GM19467 (cell line): Measurements from ENCODE around the gene MAGOHB.
A peak's percentile ranks its signal among the peaks of the same experiment; 100 is the strongest.
"Not testable (repeated sequence)": the region's sequence is repeated elsewhere in the genome, so short reads cannot be mapped to it uniquely, and the experiment has no call there.

Experiments
- ATAC-seq: cut with Tn5 transposase; IDR thresholded peaks from one replicate; pipeline ENCODE4 v1.9.1; 2021; ENCODE audit warnings: mild to moderate bottlenecking, moderate library complexity; ENCODE audit not compliant: unreplicated experiment

MAGOHB gene

GRCh38 chr12:10612984-10613348, 443 bp downstream of the MAGOHB start:
- peak; percentile 22 for ATAC-seq

DNA sequence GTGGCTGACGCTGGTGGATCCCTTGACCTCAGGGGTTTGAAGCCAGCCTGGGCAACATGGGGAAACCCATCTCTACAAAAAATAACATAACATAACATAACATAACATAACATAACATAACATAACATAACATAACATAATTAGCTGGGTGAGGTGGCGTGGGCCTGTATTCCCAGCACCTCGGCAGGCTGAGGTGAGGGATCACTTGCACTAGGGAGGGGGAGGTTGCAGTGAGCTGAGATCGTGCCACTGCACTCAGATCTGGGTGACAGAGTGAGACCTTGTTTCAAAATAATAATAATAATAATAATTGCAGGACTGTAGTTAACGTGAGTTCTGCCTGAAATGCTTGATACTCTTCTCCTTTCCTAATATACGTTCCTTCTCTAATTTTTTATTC, 1.3 kb downstream of the MAGOHB start:
- no peak for ATAC-seq

DNA sequence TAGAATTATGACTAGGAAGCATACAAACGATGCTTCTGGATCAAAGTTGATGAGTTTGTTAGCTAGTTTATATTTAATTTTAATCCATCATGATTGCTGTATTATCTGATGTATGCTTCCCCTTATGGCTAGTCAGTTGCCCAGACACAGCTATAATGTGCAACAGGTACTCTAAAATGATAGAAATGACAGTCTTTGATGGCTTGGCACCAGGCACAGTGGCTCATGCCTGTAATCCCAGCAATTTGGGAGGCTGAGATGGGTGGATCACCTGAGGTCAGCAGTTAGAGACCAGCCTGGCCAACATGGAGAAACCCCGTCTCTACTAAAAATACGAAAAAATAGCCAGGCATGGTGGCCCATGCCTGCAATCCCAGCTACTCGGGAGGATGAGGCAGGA, 2.2 kb downstream of the MAGOHB start:
- ATAC-seq, result not testable (repeated sequence)

GRCh38 chr12:10610188-10610587, 3.2 kb downstream of the MAGOHB start:
- ATAC-seq, result no peak

DNA sequence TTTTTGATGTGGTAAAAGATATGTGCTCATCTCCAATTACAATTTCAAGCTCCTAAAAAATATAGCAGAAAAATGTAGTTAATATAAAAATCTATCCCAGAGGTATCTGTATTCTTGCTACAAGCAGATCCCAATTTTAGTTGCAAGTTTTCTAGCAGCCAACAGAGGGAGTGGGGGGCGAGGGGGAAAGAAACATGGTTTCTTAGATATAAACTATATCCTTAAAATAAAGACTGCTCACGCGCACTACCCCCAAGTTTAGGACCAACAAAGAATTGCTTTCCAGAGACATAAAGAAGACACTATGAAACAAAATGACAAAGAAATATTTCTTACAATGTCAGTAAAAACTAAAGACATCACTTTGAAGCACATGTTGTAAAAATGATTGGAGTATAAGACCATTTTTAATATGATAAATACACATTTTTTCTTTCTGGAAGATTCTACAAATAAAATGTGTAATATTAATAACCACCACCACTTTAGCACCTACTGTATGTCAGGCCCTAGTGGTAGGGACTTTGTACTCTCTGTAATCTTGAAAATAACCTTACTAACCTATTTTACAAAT, 5.4 kb downstream of the MAGOHB start:
- ATAC-seq, result no peak

DNA sequence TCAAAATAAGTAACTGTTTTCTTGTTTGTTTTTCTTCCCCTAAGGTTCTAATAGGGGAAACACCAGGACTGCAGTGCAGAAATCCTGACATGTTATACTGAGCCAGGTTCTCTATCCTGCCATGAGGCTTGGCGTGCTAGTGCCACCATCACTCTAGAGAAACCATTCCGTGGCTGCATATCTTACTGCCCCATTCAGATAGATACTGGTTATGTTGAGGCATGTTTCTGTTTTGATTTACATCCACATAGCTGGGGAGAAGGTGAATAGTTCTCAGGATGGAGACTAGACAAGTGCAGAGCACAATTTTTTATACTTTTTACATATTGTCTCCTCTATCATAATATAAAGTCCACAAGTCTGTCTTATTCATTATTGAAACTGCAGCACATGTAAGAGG, 11.5 kb downstream of the MAGOHB start:
- ATAC-seq, result no peak

DNA sequence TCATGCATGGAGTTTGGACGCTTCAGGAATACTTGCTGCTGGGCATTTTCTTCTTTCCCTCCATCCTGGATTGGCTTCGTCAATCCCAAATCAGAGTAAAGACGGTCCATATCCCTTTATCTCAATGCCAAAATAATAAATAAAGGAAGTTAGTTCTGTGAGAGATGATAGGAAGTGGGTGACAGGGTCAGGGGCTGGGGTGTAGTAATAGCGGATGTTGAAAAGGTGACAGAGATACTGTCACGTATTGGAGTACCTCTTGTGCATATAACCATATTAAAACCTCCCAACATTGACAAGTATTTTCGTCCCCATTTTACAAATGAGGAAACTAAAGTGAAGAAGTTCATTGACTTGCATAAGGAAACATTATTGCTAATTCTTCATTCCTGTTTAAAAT, 12.4 kb downstream of the MAGOHB start:
- ATAC-seq, result no peak

GRCh38 chr12:10595881-10596280, 17.5 kb downstream of the MAGOHB start:
- no peak for ATAC-seq

DNA sequence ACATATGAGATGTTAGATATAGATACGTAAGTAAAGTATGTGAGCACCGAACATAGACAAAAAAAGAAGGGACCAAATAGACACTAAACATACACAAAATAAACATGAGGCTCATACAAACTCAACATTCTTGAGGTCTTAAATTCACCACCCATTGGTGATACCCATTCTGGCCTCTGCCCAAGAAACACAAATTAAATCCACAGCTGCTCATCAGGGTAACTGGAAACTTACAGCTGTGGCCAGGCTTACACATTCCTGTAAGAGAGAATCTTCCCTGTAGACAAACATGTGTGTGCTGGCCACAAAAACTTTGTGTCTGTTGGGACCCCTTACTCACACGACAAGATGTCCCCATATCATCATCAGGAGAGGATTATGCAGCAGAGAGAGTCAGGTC, 22.4 kb downstream of the MAGOHB start:
- ATAC-seq, result no peak

- ATAC-seq, result no peak
Measured at GRCh38 chr12:10584415-10584814, 29.0 kb downstream of the MAGOHB start.

DNA sequence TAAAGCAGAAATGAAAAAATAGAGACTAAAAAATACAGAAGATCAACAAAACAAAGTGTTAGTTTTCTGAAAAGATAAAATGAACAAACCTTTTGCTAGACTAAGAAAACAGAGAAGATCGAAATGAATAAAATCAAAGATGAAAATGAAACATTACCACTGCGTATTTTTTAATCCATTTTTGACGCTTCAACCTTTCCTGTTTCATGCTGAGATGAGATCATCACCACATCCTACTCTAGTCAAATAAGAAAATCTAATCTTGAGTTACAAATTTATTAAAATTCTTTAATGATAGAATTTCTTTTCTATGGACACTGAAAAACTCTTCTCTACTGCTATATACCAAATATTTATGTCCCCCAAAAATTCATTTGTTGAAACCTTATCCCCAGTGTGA, 30.7 kb downstream of the MAGOHB start:
- ATAC-seq, result no peak

GRCh38 chr12:10582133-10582532, 31.3 kb downstream of the MAGOHB start:
- not testable (repeated sequence) for ATAC-seq

GRCh38 chr12:10574307-10574706, 39.1 kb downstream of the MAGOHB start:
- no peak for ATAC-seq

DNA sequence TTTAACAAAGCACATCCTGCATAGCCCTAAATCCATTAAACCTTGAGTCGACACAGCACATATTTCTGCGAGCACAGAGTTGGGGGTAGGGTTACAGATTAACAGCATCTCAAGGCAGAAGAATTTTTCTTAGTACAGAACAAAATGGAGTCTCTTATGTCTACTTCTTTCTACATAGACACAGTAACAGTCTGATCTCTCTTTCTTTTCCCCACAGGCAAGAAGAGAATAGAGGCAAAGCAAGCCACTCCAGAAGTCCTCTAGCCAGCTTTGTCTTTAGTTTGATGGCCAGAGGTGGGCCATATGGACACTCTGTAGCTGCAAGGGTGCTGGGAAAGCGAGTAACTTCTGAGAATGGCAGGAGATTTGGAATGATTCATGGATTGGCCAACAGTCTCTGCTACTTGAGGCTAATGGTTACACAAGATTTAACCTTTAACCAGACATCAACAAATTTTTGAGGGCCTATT, 41.4 kb downstream of the MAGOHB start:
- not testable (repeated sequence) for ATAC-seq

DNA sequence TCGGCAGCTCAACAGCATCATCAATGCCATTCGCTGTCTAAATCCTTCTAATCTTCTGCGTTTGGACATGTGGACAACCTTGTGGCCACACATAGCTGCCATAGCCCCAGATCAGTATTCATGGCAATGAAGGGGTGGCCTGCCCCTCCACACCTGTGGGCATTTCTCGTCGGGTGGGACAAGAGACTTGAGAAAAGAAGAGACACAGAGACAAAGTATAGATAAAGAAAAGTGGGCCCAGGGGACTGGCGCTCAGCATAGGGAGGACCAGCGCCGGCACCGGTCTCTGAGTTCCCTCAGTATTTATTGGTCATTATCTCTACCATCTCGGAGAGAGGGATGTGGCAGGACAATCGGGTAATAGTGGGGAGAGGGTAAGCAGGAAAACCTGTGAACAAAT, 42.3 kb downstream of the MAGOHB start:
- no peak for ATAC-seq

DNA sequence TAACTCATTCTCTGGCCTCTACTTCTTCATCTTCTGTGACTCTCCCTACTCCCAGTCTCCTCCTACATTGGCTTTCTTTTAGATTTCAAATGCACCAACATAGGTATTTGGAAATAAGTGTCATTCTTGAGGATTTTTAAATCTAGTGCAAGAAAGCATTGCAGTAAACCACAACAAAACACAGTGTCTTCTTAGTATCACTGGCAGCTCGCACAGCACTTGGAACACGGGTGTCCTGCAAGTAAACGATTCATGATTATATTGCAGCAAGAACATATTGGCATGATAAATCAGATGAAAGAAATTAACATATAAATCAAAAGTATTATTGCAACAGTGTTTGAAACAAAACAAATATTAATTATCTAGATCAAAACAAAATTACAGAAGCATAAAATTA, 45.6 kb downstream of the MAGOHB start:
- ATAC-seq, result no peak

- ATAC-seq, result no peak
Measured at GRCh38 chr12:10563966-10564365, 49.4 kb downstream of the MAGOHB start.

- ATAC-seq, result no peak
Measured at GRCh38 chr12:10563002-10563401, 50.4 kb downstream of the MAGOHB start.

DNA sequence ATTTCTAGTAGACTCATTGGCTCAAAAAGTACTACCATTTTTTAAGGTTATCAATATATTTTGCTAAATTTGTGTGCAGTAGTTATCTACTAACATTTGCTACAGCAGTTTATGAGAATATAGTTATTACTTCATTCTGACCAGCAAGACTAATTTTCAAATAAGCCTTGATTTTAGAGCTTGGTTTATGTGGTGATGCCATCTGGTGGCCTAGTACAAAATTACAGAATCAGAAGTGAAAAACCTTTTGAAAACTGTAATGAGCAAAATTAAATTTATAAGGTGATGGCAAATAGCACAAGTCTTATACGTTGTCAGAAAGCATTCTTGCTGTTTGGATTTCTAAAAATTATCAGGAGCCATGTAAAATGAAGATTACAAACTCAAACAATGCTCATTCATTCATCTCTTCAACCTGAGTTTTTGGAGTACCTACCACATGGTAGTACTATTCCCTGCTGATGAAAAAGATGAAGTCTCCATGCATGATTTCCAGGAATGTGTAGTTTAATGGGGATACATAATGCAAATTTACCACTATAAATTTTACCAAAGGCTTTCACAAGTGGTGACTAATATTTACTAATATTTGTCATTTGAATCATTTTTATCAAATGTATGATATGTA, 51.0 kb downstream of the MAGOHB start:
- no peak for ATAC-seq

GRCh38 chr12:10559244-10559643, 54.2 kb downstream of the MAGOHB start:
- ATAC-seq, result no peak

GRCh38 chr12:10558789-10559188, 54.6 kb downstream of the MAGOHB start:
- no peak for ATAC-seq

- ATAC-seq, result no peak
Measured at GRCh38 chr12:10558301-10558700, 55.1 kb downstream of the MAGOHB start.

GRCh38 chr12:10557766-10558165, 55.6 kb downstream of the MAGOHB start:
- no peak for ATAC-seq
